A673 (cell line): Measurements from ENCODE around the gene POLR2J3.
"Not testable (repeated sequence)": the region's sequence is repeated elsewhere in the genome, so short reads cannot be mapped to it uniquely, and the experiment has no call there.

Experiments
- CTCF ChIP-seq: fragments of 300-800, 200-600 bp; sonication (generic); conservative IDR thresholded peaks from 2 replicates; pipeline ENCODE4 v1.5.1; 2017; ENCODE audit warnings: low read depth, mild to moderate bottlenecking, antibody characterized with exemption, low read length, moderate library complexity, mixed read lengths
- EZH2 ChIP-seq: fragments of 200-600 bp; sonication (generic); IDR thresholded peaks from 2 replicates; pipeline ENCODE4 v1.6.1; 2017; ENCODE audit warnings: borderline replicate concordance, low read depth, mild to moderate bottlenecking, mixed read lengths, antibody characterized with exemption, low read length; ENCODE audit not compliant: poor library complexity, severe bottlenecking

DNA sequence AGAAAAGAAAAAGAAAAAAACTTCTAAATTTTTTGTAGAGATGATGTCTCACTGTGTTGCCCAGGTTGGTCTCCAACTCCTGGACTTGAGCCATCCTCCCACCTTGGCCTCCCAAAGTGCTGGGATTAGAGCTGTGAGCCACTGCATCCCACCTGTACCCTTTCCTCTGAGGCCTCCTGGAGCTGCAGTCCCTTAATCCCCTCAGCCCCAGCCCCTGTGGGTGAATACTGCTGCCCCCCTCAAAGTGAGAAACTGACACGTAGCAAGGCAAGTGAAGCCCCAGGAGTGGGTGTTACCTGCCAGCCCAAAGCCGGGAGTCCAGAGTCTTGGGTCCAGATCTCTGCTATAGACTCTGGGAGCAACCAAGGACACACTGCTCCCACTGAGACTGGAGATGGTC is 47.6 kb downstream of the POLR2J3 start:
- not testable (repeated sequence) for TF ChIP-seq CTCF, EZH2
